HCT116 (cell line): ENCODE data around the gene DDRGK1. TPM values are rescaled to one million over a fixed set of nuclear protein-coding genes. Genes with fewer than 3 reads are reported as not detected.

Experiments
- ATAC-seq: fragments of 200-7000 bp; cut with Tn5 transposase; 2 replicates; pipeline ENCODE4 v1.9.1; 2020; ENCODE audit warnings: mild to moderate bottlenecking, moderate library complexity
- BruUV-seq: library from RNA; stranded (reverse); fragments of 400-500 nt; replicated peaks from 2 replicates; lab custom pipeline; 2021; lab: Mats Ljungman, UMichigan
- CTCF ChIA-PET: fragments of 300-600 bp; sonication (Branson Sonifier 250); formaldehyde crosslinking; loops from one replicate; lab custom pipeline; 2021; ENCODE audit warnings: antibody characterized with exemption; lab: Charles Lee
- POLR2A ChIA-PET: fragments of 300-600, 350-600 bp; sonication (Branson Sonifier 250); formaldehyde crosslinking; loops from one replicate; lab custom pipeline; 2021; ENCODE audit warnings: antibody characterized with exemption; lab: Charles Lee
- RAD21 ChIA-PET, 2 experiments: fragments of 300-600 bp; sonication (Branson Sonifier 250); formaldehyde crosslinking; loops; one replicate each; lab custom pipeline; 2023; ENCODE audit warnings: low total read pairs in 2 of 2; ENCODE audit not compliant: uncharacterized antibody in 2 of 2, unreplicated experiment in 2 of 2, low non-redundant PET in 1 of 2; lab: Charles Lee
- DNase-seq: peaks from one replicate; pipeline ENCODE4 v3.0.0-alpha.2; 2010; ENCODE audit warnings: low read depth, low spot score
- H2AFZ ChIP-seq: fragments of 200-600 bp; shearing (Covaris generic), sonication (generic); 2 replicates; pipeline ENCODE4 v1.6.1; 2017; ENCODE audit warnings: low read depth, mixed run types, mixed read lengths, antibody characterized with exemption, low read length; ENCODE audit not compliant: poor library complexity, severe bottlenecking
- H3K27ac ChIP-seq: 2 replicates; pipeline ENCODE4 v1.5.1; 2012; ENCODE audit warnings: low read depth, low read length
- H3K27me3 ChIP-seq: fragments of 200-600 bp; sonication (generic); 2 replicates; pipeline ENCODE4 v1.6.1; 2016; ENCODE audit warnings: mixed run types, low read length, mixed read lengths; ENCODE audit not compliant: insufficient read depth
- H3K36me3 ChIP-seq, 2 experiments: fragments of 200-500 bp in 1 of 2; fragments of 200-600 bp in 1 of 2; sonication (Bioruptor generic) in 1 of 2; sonication (generic) in 1 of 2; 2 replicates each; pipeline versions ENCODE4 v1.5.1 to v1.6.1; 2014 to 2016; ENCODE audit warnings: low read length in 2 of 2, inconsistent platforms in 1 of 2, mixed read lengths in 1 of 2, mixed run types in 1 of 2; ENCODE audit not compliant: insufficient read depth in 2 of 2, control insufficient read depth in 1 of 2
- H3K4me1 ChIP-seq, 2 experiments: fragments of 200-600 bp in 1 of 2; sonication (generic) in 1 of 2; 2 replicates each; pipeline versions ENCODE4 v1.5.1 to v1.6.1; 2012 to 2017; ENCODE audit warnings: low read length in 2 of 2, inconsistent platforms in 1 of 2, mild to moderate bottlenecking in 1 of 2, mixed read lengths in 1 of 2, mixed run types in 1 of 2, moderate library complexity in 1 of 2; ENCODE audit not compliant: insufficient read depth in 2 of 2, control insufficient read depth in 1 of 2
- H3K4me2 ChIP-seq: fragments of 200-600 bp; sonication (generic); 2 replicates; pipeline ENCODE4 v1.6.1; 2017; ENCODE audit warnings: mixed run types, low read length, mixed read lengths
- H3K4me3 ChIP-seq, 2 experiments: fragments of 200-600 bp in 1 of 2; sonication (generic) in 1 of 2; replicated peaks in 1 of 2; 2 replicates each; pipeline ENCODE4 v1.5.1; 2011 to 2016; ENCODE audit warnings: low read length in 2 of 2, control low read depth in 1 of 2, low read depth in 1 of 2, mild to moderate bottlenecking in 1 of 2, mixed read lengths in 1 of 2, mixed run types in 1 of 2
- H3K79me2 ChIP-seq: fragments of 200-600 bp; sonication (generic); 2 replicates; pipeline ENCODE4 v1.6.1; 2017; ENCODE audit warnings: mild to moderate bottlenecking, mixed run types, low read length, moderate library complexity, mixed read lengths; ENCODE audit not compliant: insufficient read depth
- H3K9ac ChIP-seq: fragments of 200-600 bp; sonication (generic); 2 replicates; pipeline ENCODE4 v1.6.1; 2016; ENCODE audit warnings: low read length, mixed read lengths
- H3K9me2 ChIP-seq: fragments of 200-600 bp; sonication (generic), shearing (Covaris generic); 2 replicates; pipeline ENCODE4 v1.6.1; 2017; ENCODE audit warnings: mixed run types, mild to moderate bottlenecking, moderate library complexity; ENCODE audit not compliant: insufficient read depth
- H3K9me3 ChIP-seq, 2 experiments: fragments of 200-500 bp in 1 of 2; fragments of 200-600 bp in 1 of 2; sonication (Bioruptor generic) in 1 of 2; sonication (generic) in 1 of 2; 2 replicates each; pipeline ENCODE4 v1.6.1; 2014 to 2017; ENCODE audit warnings: low read length in 2 of 2, mixed read lengths in 2 of 2, inconsistent platforms in 1 of 2, low read depth in 1 of 2, mild to moderate bottlenecking in 1 of 2, mixed run types in 1 of 2, moderate library complexity in 1 of 2; ENCODE audit not compliant: control insufficient read depth in 1 of 2, insufficient read depth in 1 of 2
- H4K20me1 ChIP-seq: fragments of 200-600 bp; sonication (generic), shearing (Covaris generic); 2 replicates; pipeline ENCODE4 v1.6.1; 2017; ENCODE audit warnings: mixed run types, mild to moderate bottlenecking, moderate library complexity; ENCODE audit not compliant: insufficient read depth
- CBX3 ChIP-seq: IDR thresholded peaks from 2 replicates; pipeline ENCODE4 v1.6.1; 2012; ENCODE audit warnings: low read depth
- CEBPB ChIP-seq: IDR thresholded peaks from 2 replicates; pipeline ENCODE4 v1.6.1; 2012; ENCODE audit warnings: low read depth
- EZH2 ChIP-seq: fragments of 200-600 bp; sonication (generic); IDR thresholded peaks from 2 replicates; pipeline ENCODE4 v1.6.1; 2017; ENCODE audit warnings: antibody characterized with exemption, mixed run types
- EZH2phosphoT487 ChIP-seq: fragments of 200-600 bp; IDR thresholded peaks from 2 replicates; pipeline ENCODE4 v1.6.1; 2018; ENCODE audit warnings: antibody characterized with exemption, borderline replicate concordance
- POLR2A ChIP-seq: IDR thresholded peaks from 2 replicates; pipeline ENCODE4 v1.7.0; 2011; ENCODE audit warnings: borderline replicate concordance; ENCODE audit not compliant: insufficient read depth, insufficient read length; ENCODE audit errors: extremely low read depth
- POLR2AphosphoS5 ChIP-seq: IDR thresholded peaks from 2 replicates; pipeline ENCODE4 v1.6.1; 2011; ENCODE audit warnings: mild to moderate bottlenecking, low read depth, low read length, moderate library complexity
- RAD21 ChIP-seq: IDR thresholded peaks from 2 replicates; pipeline ENCODE4 v1.6.1; 2012; ENCODE audit warnings: low read depth, mild to moderate bottlenecking
- SIN3A ChIP-seq: IDR thresholded peaks from 2 replicates; pipeline ENCODE4 v1.6.1; 2012; ENCODE audit warnings: low read depth
- SP1 ChIP-seq: IDR thresholded peaks from 2 replicates; pipeline ENCODE4 v1.6.1; 2012; ENCODE audit warnings: low read depth
- SRF ChIP-seq: IDR thresholded peaks from 2 replicates; pipeline ENCODE4 v1.6.1; 2012; ENCODE audit warnings: low read depth
- TCF7L2 ChIP-seq: IDR thresholded peaks from 2 replicates; pipeline ENCODE4 v1.7.0; 2011; ENCODE audit warnings: borderline replicate concordance, inconsistent platforms; ENCODE audit not compliant: insufficient read depth, insufficient read length; ENCODE audit errors: extremely low read depth
- YY1 ChIP-seq: IDR thresholded peaks from 2 replicates; pipeline ENCODE4 v1.6.1; 2011; ENCODE audit warnings: low read length, low read depth, moderate library complexity, mild to moderate bottlenecking; ENCODE audit not compliant: insufficient replicate concordance; ENCODE audit errors: extremely low read depth
- ZBTB33 ChIP-seq: IDR thresholded peaks from 2 replicates; pipeline ENCODE4 v1.6.1; 2011; ENCODE audit warnings: mild to moderate bottlenecking, low read length, moderate library complexity; ENCODE audit not compliant: insufficient replicate concordance; ENCODE audit errors: extremely low read depth
- ZFX ChIP-seq: fragments of 450-650 bp; IDR thresholded peaks from 2 replicates; pipeline ENCODE4 v1.6.1; 2017
- ZNF274 ChIP-seq: fragments of 200-500 bp; sonication (Bioruptor generic); IDR thresholded peaks from 2 replicates; pipeline ENCODE4 v1.6.1; 2014; ENCODE audit warnings: mild to moderate bottlenecking, low read depth, low read length, inconsistent platforms
- intact Hi-C: fragments of 100-400 bp; cut with micrococcal nuclease; formaldehyde crosslinking; loops from 2 replicates; pipeline ENCODE4 v1.10.0; 2022
- total RNA-seq: library from RNA; stranded (reverse); gene quantifications from one replicate; pipeline ENCODE4 v1.2.1, GENCODE V29; 2021; ENCODE audit not compliant: unreplicated experiment
- TF ChIP-seq, protein P1 (sequence below): IDR thresholded peaks from 2 replicates; pipeline ENCODE4 v1.6.1; 2012

The DDRGK1 gene
- total RNA-seq, 1 experiment from 2014 or later = 45.8 TPM

GRCh38 chr20:3167738-3168078 lies 36.8 kb downstream of the DDRGK1 start:
- no peak for DNase-seq
- intact Hi-C loops = no loop called here
- Histone ChIP-seq H3K79me2 (no peaks in the 10 kb centered on the region), H3K36me3 (no peaks in the 10 kb centered on the region), H3K9me3 (no peaks in the 10 kb centered on the region), H3K27ac (no peak overlapping the region), H2AFZ (no peak overlapping the region), H3K9me2 (no peaks in the 10 kb centered on the region), H3K4me3 (no peak overlapping the region), H3K9ac (no peak overlapping the region), H3K4me2 (no peak overlapping the region), H3K4me1 (peaks cover 2 to 3% of the 10 kb centered on the region in 2 experiments; a peak in 1 of 4 replicates), H3K27me3 (no peaks in the 10 kb centered on the region), H4K20me1 (no peaks in the 10 kb centered on the region)
- RAD21 ChIA-PET = no interaction called here
- TF ChIP-seq ZNF274 (no peak), CBX3 (no peak), EZH2 (no peak), POLR2A (no peak), POLR2AphosphoS5 (no peak), CEBPB (no peak), YY1 (no peak), ZBTB33 (no peak), TCF7L2 (no peak), SRF (no peak), SIN3A (no peak), EZH2phosphoT487 (no peak), RAD21 (no peak), SP1 (no peak), ZFX (no peak)
- TF ChIP-seq, protein P1, sequence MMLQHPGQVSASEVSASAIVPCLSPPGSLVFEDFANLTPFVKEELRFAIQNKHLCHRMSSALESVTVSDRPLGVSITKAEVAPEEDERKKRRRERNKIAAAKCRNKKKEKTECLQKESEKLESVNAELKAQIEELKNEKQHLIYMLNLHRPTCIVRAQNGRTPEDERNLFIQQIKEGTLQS = no peak
- BruUV-seq = no TSS peak
- CTCF ChIA-PET = interaction anchor here (0.6 kb wide), 1 partner anchor 543 kb away, joined by 3 read pairs; no protein-coding TSS in a partner anchor
- ATAC-seq = no peak
- POLR2A ChIA-PET = interaction anchor here (0.8 kb wide), 1 partner anchor 573 kb away, joined by 3 read pairs; no protein-coding TSS in a partner anchor
